Measurements from ENCODE around the gene PTPRG. TPM values are rescaled to one million over a fixed set of nuclear protein-coding genes. Genes with fewer than 3 reads are reported as not detected.

Gene PTPRG
- total and polyA plus RNA-seq, 11 donors: 8.0 to 48.5 (median 35.4) TPM

DNA sequence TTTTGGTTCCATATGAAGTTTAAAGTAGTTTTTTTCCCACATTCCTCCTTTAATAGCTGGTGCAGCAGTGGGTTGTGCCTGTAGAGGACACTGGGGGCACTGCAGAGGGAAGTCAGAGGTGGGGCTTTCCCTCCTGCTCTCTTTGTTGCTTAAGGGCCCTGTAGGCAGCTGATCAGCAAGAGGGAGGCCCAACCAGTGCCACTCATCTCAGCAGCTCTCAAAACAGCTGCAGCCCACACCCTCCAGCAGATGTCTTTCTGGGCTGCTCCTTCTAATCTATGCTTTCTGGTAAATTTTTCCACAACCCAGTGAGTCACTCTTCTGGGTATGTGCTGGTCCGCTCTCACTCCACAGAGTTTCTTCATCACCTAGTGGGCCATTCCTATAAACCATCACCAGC is 548.2 kb downstream of the PTPRG start:
- no peaks in the 10 kb centered on the region for H3K27me3 ChIP-seq
- peaks cover 0 to 7% (median 0%) of the 10 kb centered on the region in 12 donors for H3K4me1 ChIP-seq
- peaks cover 0 to 10% (median 0%) of the 10 kb centered on the region in 12 donors for H3K9me3 ChIP-seq
- DNase-seq (peak in 2 of 5 donors; percentile 54 to 67), ATAC-seq (peak; percentile 59 to 96 (median 84))
- TF ChIP-seq, protein P1, sequence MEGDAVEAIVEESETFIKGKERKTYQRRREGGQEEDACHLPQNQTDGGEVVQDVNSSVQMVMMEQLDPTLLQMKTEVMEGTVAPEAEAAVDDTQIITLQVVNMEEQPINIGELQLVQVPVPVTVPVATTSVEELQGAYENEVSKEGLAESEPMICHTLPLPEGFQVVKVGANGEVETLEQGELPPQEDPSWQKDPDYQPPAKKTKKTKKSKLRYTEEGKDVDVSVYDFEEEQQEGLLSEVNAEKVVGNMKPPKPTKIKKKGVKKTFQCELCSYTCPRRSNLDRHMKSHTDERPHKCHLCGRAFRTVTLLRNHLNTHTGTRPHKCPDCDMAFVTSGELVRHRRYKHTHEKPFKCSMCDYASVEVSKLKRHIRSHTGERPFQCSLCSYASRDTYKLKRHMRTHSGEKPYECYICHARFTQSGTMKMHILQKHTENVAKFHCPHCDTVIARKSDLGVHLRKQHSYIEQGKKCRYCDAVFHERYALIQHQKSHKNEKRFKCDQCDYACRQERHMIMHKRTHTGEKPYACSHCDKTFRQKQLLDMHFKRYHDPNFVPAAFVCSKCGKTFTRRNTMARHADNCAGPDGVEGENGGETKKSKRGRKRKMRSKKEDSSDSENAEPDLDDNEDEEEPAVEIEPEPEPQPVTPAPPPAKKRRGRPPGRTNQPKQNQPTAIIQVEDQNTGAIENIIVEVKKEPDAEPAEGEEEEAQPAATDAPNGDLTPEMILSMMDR (IDR thresholded peaks at IDR 0.05): no peak
- TF ChIP-seq POLR2A (IDR thresholded peaks at IDR 0.05): no peak
- no peaks in the 10 kb centered on the region for H3K36me3 ChIP-seq
- no peak overlapping the region for H3K27ac ChIP-seq
- WGBS, 4 donors: 58 to 90% (median 81%) methylated on average over 1 of the region's 1 CpG
- H3K4me3 ChIP-seq: no peak overlapping the region
- intact Hi-C loops (cut with DNase I): no loop called here

DNA sequence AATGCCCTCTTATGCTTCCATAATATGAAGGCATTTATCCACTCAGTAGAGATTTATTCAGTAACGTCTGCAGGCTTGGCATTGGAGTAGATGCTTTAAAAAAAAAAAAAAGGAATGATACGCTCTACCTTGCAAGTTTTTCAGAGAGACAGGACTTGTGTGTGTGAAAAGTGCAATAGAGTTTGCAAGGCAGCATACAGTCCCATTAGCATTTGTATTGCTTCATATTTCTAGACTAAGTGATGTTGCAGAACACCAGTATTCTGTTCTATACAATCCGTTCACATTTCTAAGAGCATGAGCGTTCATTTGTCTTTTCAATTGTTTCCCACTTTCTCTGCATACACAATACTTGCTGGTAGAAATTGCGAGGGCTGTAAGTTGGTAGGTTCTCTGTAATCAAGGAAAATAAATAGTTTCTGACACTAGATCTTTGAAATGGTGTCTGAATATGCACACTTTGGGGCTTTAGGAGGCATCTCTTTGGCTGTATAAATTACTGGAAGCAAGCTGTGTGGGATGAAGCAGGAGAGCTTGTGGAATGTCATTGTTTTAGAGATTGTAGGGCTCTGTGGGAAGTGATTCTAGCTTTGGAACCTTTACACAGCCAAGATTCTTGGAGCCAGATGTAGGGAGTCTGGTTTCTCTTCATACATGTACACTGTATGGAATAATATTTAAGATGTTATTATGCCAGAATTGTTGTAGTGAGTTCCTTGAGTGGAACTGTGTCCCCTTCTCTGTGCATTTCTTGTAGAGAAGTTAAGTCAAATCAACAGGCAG is 549.3 kb downstream of the PTPRG start:
- peaks cover 0 to 7% (median 0%) of the 10 kb centered on the region in 12 donors for H3K4me1 ChIP-seq
- 88 to 92% (median 90%) methylated on average over 5 of the region's 5 CpGs for WGBS, 4 donors
- H3K27ac ChIP-seq: no peak overlapping the region

DNA sequence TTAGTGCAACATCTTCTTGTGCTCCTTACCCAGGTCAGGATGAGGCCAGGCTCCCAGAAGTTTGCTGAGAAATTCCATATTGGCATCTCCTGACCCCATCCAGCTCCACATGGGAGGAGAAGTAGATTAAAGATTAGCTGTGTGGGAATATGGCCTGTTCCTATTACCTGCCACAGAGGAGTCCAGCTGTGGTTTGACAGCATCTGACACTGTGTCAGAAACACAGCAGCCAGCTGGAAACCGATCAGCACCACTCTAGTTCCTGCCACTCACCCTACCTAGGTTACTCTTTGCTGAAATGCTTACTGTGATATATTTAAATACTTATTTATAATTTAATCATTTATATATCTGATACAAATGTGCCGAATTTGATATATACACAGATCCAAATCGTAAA is 551.7 kb downstream of the PTPRG start:
- Histone ChIP-seq H3K4me3 (no peak overlapping the region), H3K27me3 (no peaks in the 10 kb centered on the region), H3K9me3 (peaks cover 0 to 10% (median 0%) of the 10 kb centered on the region in 12 donors), H3K36me3 (no peaks in the 10 kb centered on the region), H3K4me1 (peaks cover 0 to 7% (median 1%) of the 10 kb centered on the region in 12 donors), H3K27ac (no peak overlapping the region)
- intact Hi-C loops (cut with DNase I): no loop called here
- 85 to 90% (median 88%) methylated on average over 3 of the region's 3 CpGs for WGBS, 4 donors
- no peak for ATAC-seq
- no peak for DNase-seq
- TF ChIP-seq, protein P1 (IDR thresholded peaks at IDR 0.05): no peak
- no peak for TF ChIP-seq POLR2A (IDR thresholded peaks at IDR 0.05)

More for the DNA sequence above, 549.3 kb downstream of the PTPRG start:
- H3K27me3 ChIP-seq: no peaks in the 10 kb centered on the region
- intact Hi-C loops (cut with DNase I): no loop called here
- H3K9me3 ChIP-seq: peaks cover 0 to 10% (median 0%) of the 10 kb centered on the region in 12 donors
- H3K36me3 ChIP-seq: no peaks in the 10 kb centered on the region
- TF ChIP-seq, protein P1 (IDR thresholded peaks at IDR 0.05): no peak
- no peak for TF ChIP-seq POLR2A (IDR thresholded peaks at IDR 0.05)
- H3K4me3 ChIP-seq: no peak overlapping the region
- ATAC-seq (no peak), DNase-seq (no peak)

DNA sequence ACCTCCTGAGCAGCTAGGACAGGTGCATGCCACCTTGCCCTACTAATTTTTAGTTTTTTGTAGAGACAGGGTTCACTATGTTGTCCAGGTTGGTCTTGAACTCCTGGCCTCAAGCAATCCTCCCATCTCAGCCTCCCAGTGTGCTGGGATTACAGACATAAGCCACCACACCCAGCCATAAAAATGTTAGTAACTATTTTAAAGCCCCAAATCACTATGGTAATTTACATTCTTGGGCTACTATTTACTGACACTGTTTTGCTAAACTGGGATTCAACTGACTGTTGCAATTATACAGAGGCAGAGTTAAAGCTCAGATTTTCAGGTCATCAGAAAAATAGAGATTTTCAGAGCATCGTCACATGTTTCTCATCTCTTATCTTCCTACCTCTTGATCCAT is 553.4 kb downstream of the PTPRG start:
- H3K36me3 ChIP-seq: no peaks in the 10 kb centered on the region
- no peaks in the 10 kb centered on the region for H3K27me3 ChIP-seq
- H3K4me3 ChIP-seq: no peak overlapping the region
- H3K9me3 ChIP-seq: no peaks in the 10 kb centered on the region
- H3K4me1 ChIP-seq: peaks cover 0 to 17% (median under 1%) of the 10 kb centered on the region in 12 donors
- DNase-seq (no peak), ATAC-seq (no peak)
- 93 to 100% (median 99%) methylated on average over 1 of the region's 1 CpG for WGBS, 4 donors
- no peak overlapping the region for H3K27ac ChIP-seq
- intact Hi-C loops (cut with DNase I): loop anchor here in 1 of 10 donors (1.0 kb wide), 1 partner anchor 11 kb away; no protein-coding TSS in a partner anchor
- TF ChIP-seq POLR2A (IDR thresholded peaks at IDR 0.05): no peak
- TF ChIP-seq, protein P1 (IDR thresholded peaks at IDR 0.05): no peak
